HUES64 (cell line): ENCODE results near the gene PARP15.
"Not testable (repeated sequence)": the region's sequence is repeated elsewhere in the genome, so short reads cannot be mapped to it uniquely, and the experiment has no call there.

Experiments
- H3K27ac ChIP-seq: 2 replicates; pipeline ENCODE4 v1.7.0; 2013; ENCODE audit warnings: low read depth, low read length, inconsistent platforms
- H3K27me3 ChIP-seq: 2 replicates; pipeline ENCODE4 v1.6.1; 2013; ENCODE audit warnings: mild to moderate bottlenecking, low read length; ENCODE audit not compliant: insufficient read depth
- H3K36me3 ChIP-seq: 2 replicates; pipeline ENCODE4 v1.6.1; 2013; ENCODE audit warnings: mild to moderate bottlenecking, low read length; ENCODE audit not compliant: insufficient read depth
- H3K4me1 ChIP-seq: 2 replicates; pipeline ENCODE4 v1.6.1; 2013; ENCODE audit warnings: mild to moderate bottlenecking, low read length, moderate library complexity; ENCODE audit not compliant: insufficient read depth
- H3K4me3 ChIP-seq: 2 replicates; pipeline ENCODE4 v1.5.1; 2013; ENCODE audit warnings: mild to moderate bottlenecking, low read length, moderate library complexity
- H3K9ac ChIP-seq: 2 replicates; pipeline ENCODE4 v1.6.1; 2013; ENCODE audit warnings: mild to moderate bottlenecking, low read depth, low read length
- H3K9me3 ChIP-seq: 2 replicates; pipeline ENCODE4 v1.6.1; 2013; ENCODE audit warnings: low read depth, low read length; ENCODE audit not compliant: insufficient read depth
- WGBS: fragments of 150-250, 120-280 bp; methylation state at CpG from one replicate; pipeline ENCODE4 v1.1.7; 2013; ENCODE audit warnings: missing lambda C conversion rate; 5-methylcytosine and 5-hydroxymethylcytosine counted together

PARP15 gene

GRCh38 chr3:122681974-122682409 lies 104.5 kb downstream of the PARP15 start:
- peak overlapping the region; percentile 86 for H3K4me3 ChIP-seq
- 96% methylated on average over 3 of the region's 3 CpGs for WGBS
- H3K27ac ChIP-seq: no peak overlapping the region

GRCh38 chr3:122682778-122683411 lies 105.4 kb downstream of the PARP15 start:
- H3K4me3 ChIP-seq, H3K9ac ChIP-seq, H3K27ac ChIP-seq, H3K4me1 ChIP-seq, H3K9me3 ChIP-seq: not testable (repeated sequence)
- Histone ChIP-seq H3K27me3 (peaks cover 17% of the 10 kb centered on the region; the same call in 1 of the 2 replicates), H3K36me3 (peaks cover 19% of the 10 kb centered on the region; the same call in 1 of the 2 replicates)
- 96% methylated on average over 9 of the region's 11 CpGs for WGBS

More at GRCh38 chr3:122681974-122682409, 104.5 kb downstream of the PARP15 start:
- no peak overlapping the region for H3K9ac ChIP-seq
- peaks cover 12% of the 10 kb centered on the region; the same call in 1 of the 2 replicates for H3K36me3 ChIP-seq
- no peaks in the 10 kb centered on the region for H3K9me3 ChIP-seq
- H3K4me1 ChIP-seq: peaks cover 5% of the 10 kb centered on the region
- H3K27me3 ChIP-seq: peaks cover 17% of the 10 kb centered on the region; the same call in 1 of the 2 replicates

DNA sequence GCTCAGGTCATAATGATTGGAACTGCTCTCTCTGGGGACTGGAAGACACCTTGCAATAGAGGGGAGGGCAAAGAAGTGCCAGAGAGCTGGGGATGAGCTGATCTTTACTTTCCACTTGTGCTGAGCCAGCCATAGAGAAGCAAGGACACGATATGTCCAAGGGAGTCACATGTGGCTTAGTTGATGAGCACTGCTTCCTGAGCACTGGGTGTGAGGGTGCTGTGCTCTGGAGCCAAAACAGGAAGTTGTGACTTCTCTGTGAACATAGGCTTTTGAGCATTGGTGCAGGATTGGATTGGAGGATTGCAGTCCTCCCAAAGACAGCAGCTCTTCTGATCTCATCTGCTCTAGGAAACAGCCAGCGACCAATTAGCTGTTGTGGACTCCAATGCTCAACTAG lies 109.8 kb downstream of the PARP15 start:
- no peaks in the 10 kb centered on the region for H3K27me3 ChIP-seq
- no peak overlapping the region for H3K4me3 ChIP-seq
- no peaks in the 10 kb centered on the region for H3K4me1 ChIP-seq
- 93% methylated on average over 2 of the region's 2 CpGs for WGBS
- no peak overlapping the region for H3K27ac ChIP-seq
- H3K36me3 ChIP-seq: peaks cover 27% of the 10 kb centered on the region
- H3K9ac ChIP-seq: no peak overlapping the region
- no peaks in the 10 kb centered on the region for H3K9me3 ChIP-seq
